Right lobe of liver (tissue), 4 donors: ENCODE data around the gene RPS6KA5.

Experiments used
- POLR2A ChIP-seq: fragments of 450-650 bp; IDR thresholded peaks from one replicate; pipeline ENCODE4 v1.6.1; 2017; ENCODE audit warnings: antibody characterized with exemption, mild to moderate bottlenecking
- TF ChIP-seq, protein P1 (sequence below), 4 donors: fragments of 200-600 bp in 3 of 4; fragments of 450-650 bp in 1 of 4; IDR thresholded peaks; one replicate each; pipeline versions ENCODE4 v1.5.1 to v1.8.0; 2016 to 2022; ENCODE audit warnings: antibody characterized with exemption in 4 of 4, mild to moderate bottlenecking in 2 of 4
- donor health status: DM: no; HTN: no; CAD: no.
- donor health status: DM: no; HTN: no; CAD: no.
- donor health status: DM: no; HTN: yes; CAD: no.

DNA sequence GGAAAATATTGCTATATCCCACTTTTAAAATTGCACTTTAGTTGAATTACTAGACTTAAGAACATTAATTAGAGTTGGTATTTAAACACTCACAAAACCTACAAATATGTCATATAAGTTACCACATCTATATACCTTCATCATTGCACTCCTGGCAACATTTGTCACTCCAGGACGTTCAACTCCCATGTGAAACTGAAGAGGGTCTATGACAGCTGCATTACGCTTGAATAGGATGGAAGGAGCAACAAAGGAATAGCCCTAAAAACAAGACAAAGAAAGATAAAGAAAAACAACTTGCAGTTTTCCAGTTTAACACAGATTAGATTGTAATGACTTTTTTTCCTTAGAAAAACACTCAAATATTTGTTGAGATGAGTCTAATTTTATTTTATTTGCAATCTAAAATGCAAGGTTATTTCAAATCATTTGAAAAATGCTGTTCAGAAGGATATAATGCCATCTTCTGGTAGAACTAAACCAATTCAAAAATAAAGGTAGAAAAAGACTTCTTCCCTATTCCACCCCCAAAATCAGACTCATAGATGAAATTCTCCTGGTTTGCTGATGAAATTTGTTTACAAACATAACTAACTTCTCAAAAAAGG is 159.9 kb downstream of the RPS6KA5 start:
- TF ChIP-seq, protein P1, sequence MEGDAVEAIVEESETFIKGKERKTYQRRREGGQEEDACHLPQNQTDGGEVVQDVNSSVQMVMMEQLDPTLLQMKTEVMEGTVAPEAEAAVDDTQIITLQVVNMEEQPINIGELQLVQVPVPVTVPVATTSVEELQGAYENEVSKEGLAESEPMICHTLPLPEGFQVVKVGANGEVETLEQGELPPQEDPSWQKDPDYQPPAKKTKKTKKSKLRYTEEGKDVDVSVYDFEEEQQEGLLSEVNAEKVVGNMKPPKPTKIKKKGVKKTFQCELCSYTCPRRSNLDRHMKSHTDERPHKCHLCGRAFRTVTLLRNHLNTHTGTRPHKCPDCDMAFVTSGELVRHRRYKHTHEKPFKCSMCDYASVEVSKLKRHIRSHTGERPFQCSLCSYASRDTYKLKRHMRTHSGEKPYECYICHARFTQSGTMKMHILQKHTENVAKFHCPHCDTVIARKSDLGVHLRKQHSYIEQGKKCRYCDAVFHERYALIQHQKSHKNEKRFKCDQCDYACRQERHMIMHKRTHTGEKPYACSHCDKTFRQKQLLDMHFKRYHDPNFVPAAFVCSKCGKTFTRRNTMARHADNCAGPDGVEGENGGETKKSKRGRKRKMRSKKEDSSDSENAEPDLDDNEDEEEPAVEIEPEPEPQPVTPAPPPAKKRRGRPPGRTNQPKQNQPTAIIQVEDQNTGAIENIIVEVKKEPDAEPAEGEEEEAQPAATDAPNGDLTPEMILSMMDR (IDR thresholded peaks at IDR 0.05): peak; percentile 14 to 37 (median 27)
- TF ChIP-seq POLR2A: no peak
